HepG2 (cell line): ENCODE results near the gene SMIM10L1. TPM values are rescaled to one million over a fixed set of nuclear protein-coding genes. Genes with fewer than 3 reads are reported as not detected.
A peak's percentile ranks its signal among the peaks of the same experiment; 100 is the strongest.

Experiments used
- EED ChIP-seq: sonication (generic); formaldehyde crosslinking; IDR thresholded peaks from 2 replicates; pipeline ENCODE4 v1.5.0; 2020; ENCODE audit warnings: mild to moderate bottlenecking, missing genetic modification reagents
- HNF1B ChIP-seq: sonication (generic); formaldehyde crosslinking; IDR thresholded peaks from 2 replicates; pipeline ENCODE4 v1.5.1; 2020; ENCODE audit warnings: mild to moderate bottlenecking, moderate library complexity, missing genetic modification reagents
- KLF16 ChIP-seq, 2 experiments: sonication (generic) in 1 of 2; formaldehyde crosslinking in 1 of 2; IDR thresholded peaks; 2 replicates each; pipeline versions ENCODE4 v1.6.1 to v1.8.0; 2016 to 2023; ENCODE audit warnings: missing genetic modification reagents in 2 of 2, missing compliant biosample characterization in 1 of 2
- MAX ChIP-seq: IDR thresholded peaks from 2 replicates; pipeline ENCODE4 v1.6.1; 2012; ENCODE audit warnings: inconsistent platforms
- RBFOX2 ChIP-seq: fragments of 200-400 bp; formaldehyde crosslinking; IDR thresholded peaks from 2 replicates; pipeline ENCODE4 v1.6.1; 2017; ENCODE audit warnings: low read depth, mild to moderate bottlenecking, low read length
- SMC3 ChIP-seq: IDR thresholded peaks from 2 replicates; pipeline ENCODE4 v1.6.1; 2011; ENCODE audit warnings: low read length, improper control_type of control experiment
- SP2 ChIP-seq: sonication (generic); formaldehyde crosslinking; IDR thresholded peaks from 2 replicates; pipeline ENCODE4 v1.5.1; 2020; ENCODE audit warnings: mild to moderate bottlenecking, missing genetic modification reagents
- SSRP1 ChIP-seq: IDR thresholded peaks from 2 replicates; pipeline ENCODE4 v1.6.1; 2016; ENCODE audit warnings: control low read depth
- U2AF2 ChIP-seq: fragments of 200-400 bp; formaldehyde crosslinking; IDR thresholded peaks from 2 replicates; pipeline ENCODE4 v1.6.1; 2017; ENCODE audit warnings: low read depth, mild to moderate bottlenecking, low read length
- ZBTB1 ChIP-seq: sonication (generic); formaldehyde crosslinking; IDR thresholded peaks from 2 replicates; pipeline ENCODE4 v1.4.0; 2020; ENCODE audit warnings: missing genetic modification reagents, borderline replicate concordance
- ZNF296 ChIP-seq: sonication (generic); formaldehyde crosslinking; conservative IDR thresholded peaks from 2 replicates; pipeline ENCODE4 v1.5.0; 2020; ENCODE audit warnings: mild to moderate bottlenecking, missing genetic modification reagents
- ZNF33A ChIP-seq: sonication (generic); formaldehyde crosslinking; IDR thresholded peaks from 2 replicates; pipeline ENCODE4 v1.5.1; 2020; ENCODE audit warnings: missing genetic modification reagents, mild to moderate bottlenecking, moderate library complexity, borderline replicate concordance
- ZNF547 ChIP-seq: sonication (generic); formaldehyde crosslinking; IDR thresholded peaks from 2 replicates; pipeline ENCODE4 v1.5.1; 2020; ENCODE audit warnings: mild to moderate bottlenecking, missing genetic modification reagents
- ZNF766 ChIP-seq: sonication (generic); formaldehyde crosslinking; IDR thresholded peaks from 2 replicates; pipeline ENCODE4 v1.5.0; 2020; ENCODE audit warnings: missing genetic modification reagents, borderline replicate concordance
- ZNF891 ChIP-seq: sonication (generic); formaldehyde crosslinking; IDR thresholded peaks from 2 replicates; pipeline ENCODE4 v1.5.0; 2020; ENCODE audit warnings: mild to moderate bottlenecking, missing genetic modification reagents
- polyA plus RNA-seq, 8 experiments: library from polyadenylated mRNA; depleted of rRNA in 3 of 8; stranded (reverse) in 7 of 8; unstranded in 1 of 8; fragments of >200 nt; fragmentation: Illumina TruSeq in 4 of 8; extraction: Trizol in 4 of 8; gene quantifications; 2 replicates each; pipeline versions ENCODE4 v1.2.1 to v1.2.3, GENCODE V29; 2011 to 2016; ENCODE audit warnings: low read depth in 4 of 8, missing spikeins in 1 of 8, mixed read lengths in 1 of 8; ENCODE audit not compliant: insufficient read depth in 1 of 8
- total RNA-seq, 5 experiments: library from RNA; depleted of rRNA; stranded (reverse); fragments of >200 nt; fragmentation: Illumina TruSeq; extraction: Trizol; gene quantifications; 2 replicates each; pipeline ENCODE4 v1.2.3, GENCODE V29; 2016; ENCODE audit warnings: low read depth in 1 of 5
- TF ChIP-seq, protein P1 (sequence below): sonication (generic); formaldehyde crosslinking; IDR thresholded peaks from 2 replicates; pipeline ENCODE4 v1.5.1; 2020; ENCODE audit warnings: mild to moderate bottlenecking, missing genetic modification reagents, moderate library complexity
- TF ChIP-seq, protein P2 (sequence below): sonication (generic); formaldehyde crosslinking; IDR thresholded peaks from 2 replicates; pipeline ENCODE4 v1.5.1; 2020; ENCODE audit warnings: missing genetic modification reagents, mild to moderate bottlenecking, borderline replicate concordance
- TF ChIP-seq, protein P3 (sequence below): sonication (generic); formaldehyde crosslinking; IDR thresholded peaks from 2 replicates; pipeline ENCODE4 v1.5.0; 2020; ENCODE audit warnings: missing genetic modification reagents
- TF ChIP-seq, protein P4 (sequence below): sonication (generic); formaldehyde crosslinking; IDR thresholded peaks from 2 replicates; pipeline ENCODE4 v1.4.0; 2020; ENCODE audit warnings: missing genetic modification reagents

Gene SMIM10L1
- total and polyA plus RNA-seq, 2 of the 13 experiments (the other 11 are each of a cell fraction or from before 2014, with no cell fraction given): 3.7 to 11.8 TPM

DNA sequence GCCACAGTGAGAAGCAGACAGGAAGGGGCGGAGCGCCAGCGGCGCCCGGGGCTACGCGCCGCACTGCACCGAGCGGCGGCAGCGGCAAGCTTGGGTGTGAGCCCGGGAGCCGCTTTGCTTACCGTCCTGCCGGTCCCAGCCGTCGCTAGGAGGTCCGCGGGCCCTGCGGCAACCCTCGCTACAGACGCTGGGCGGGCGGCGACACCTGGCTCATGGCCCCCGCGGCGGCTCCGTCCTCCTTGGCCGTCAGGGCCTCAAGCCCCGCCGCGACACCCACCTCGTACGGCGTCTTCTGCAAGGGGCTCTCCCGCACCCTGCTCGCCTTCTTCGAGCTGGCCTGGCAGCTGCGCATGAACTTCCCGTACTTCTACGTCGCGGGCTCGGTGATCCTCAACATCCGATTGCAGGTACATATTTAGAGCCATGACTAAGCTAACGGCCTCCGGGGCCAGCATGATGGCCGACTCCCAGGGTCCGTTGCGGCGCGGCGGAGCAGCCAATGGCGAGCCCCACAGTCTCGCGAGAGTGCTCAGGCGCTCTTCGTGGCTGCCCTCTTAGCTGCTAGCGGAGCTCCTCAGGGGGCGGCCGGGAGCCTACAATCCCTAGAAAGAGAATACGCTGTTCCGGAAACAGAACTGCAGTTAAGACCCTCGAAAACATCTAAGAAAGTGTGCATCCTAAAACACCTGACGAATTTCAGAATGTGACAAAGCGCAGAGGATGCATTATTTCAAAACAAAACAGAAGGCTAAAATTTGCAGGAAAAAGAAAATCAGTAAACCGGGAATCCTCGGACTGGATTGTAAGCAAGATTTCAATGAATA lies at the start of gene SMIM10L1 (continued):
- TF ChIP-seq, protein P1, sequence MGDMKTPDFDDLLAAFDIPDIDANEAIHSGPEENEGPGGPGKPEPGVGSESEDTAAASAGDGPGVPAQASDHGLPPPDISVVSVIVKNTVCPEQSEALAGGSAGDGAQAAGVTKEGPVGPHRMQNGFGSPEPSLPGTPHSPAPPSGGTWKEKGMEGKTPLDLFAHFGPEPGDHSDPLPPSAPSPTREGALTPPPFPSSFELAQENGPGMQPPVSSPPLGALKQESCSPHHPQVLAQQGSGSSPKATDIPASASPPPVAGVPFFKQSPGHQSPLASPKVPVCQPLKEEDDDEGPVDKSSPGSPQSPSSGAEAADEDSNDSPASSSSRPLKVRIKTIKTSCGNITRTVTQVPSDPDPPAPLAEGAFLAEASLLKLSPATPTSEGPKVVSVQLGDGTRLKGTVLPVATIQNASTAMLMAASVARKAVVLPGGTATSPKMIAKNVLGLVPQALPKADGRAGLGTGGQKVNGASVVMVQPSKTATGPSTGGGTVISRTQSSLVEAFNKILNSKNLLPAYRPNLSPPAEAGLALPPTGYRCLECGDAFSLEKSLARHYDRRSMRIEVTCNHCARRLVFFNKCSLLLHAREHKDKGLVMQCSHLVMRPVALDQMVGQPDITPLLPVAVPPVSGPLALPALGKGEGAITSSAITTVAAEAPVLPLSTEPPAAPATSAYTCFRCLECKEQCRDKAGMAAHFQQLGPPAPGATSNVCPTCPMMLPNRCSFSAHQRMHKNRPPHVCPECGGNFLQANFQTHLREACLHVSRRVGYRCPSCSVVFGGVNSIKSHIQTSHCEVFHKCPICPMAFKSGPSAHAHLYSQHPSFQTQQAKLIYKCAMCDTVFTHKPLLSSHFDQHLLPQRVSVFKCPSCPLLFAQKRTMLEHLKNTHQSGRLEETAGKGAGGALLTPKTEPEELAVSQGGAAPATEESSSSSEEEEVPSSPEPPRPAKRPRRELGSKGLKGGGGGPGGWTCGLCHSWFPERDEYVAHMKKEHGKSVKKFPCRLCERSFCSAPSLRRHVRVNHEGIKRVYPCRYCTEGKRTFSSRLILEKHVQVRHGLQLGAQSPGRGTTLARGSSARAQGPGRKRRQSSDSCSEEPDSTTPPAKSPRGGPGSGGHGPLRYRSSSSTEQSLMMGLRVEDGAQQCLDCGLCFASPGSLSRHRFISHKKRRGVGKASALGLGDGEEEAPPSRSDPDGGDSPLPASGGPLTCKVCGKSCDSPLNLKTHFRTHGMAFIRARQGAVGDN (CRISPR knock-in tag): peak; percentile 93
- TF ChIP-seq, protein P2, sequence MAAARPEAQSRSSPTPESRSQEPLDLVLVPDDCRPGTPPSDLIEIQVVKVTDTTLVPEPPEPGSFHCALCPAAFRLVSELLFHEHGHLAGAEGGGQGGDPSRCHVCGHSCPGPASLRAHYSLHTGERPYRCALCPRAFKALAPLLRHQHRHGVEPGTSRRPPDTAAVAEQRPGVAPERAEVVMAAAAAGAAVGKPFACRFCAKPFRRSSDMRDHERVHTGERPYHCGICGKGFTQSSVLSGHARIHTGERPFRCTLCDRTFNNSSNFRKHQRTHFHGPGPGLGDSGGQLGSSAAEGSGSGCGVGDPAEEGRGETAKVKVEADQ: peak; percentile 56; the same call in 1 of the 2 replicates
- TF ChIP-seq ZNF296 (CRISPR knock-in tag) (0 out of 2 replicates have a peak, but pooled peaks have one; percentile 45), ZNF891 (peak; percentile 90), SMC3 (no peak), U2AF2 (no peak), RBFOX2 (peak; percentile 96), ZBTB1 (CRISPR knock-in tag) (no peak), ZNF766 (CRISPR knock-in tag) (peak; percentile 74; the same call in 1 of the 2 replicates), SP2 (CRISPR knock-in tag) (peak; percentile 21; the same call in 1 of the 2 replicates), HNF1B (peak; percentile 73; the same call in 1 of the 2 replicates), ZNF33A (CRISPR knock-in tag) (no peak), EED (CRISPR knock-in tag) (peak; percentile 76), SSRP1 (CRISPR knock-in tag) (no peak), MAX (peak; percentile 74), ZNF547 (CRISPR knock-in tag) (peak; percentile 75), KLF16 (CRISPR knock-in tag; IDR thresholded peaks at IDR 0.05) (peak in 1 of 2 experiments; percentile 68; a peak in 1 of 4 replicates)
- TF ChIP-seq, protein P3, sequence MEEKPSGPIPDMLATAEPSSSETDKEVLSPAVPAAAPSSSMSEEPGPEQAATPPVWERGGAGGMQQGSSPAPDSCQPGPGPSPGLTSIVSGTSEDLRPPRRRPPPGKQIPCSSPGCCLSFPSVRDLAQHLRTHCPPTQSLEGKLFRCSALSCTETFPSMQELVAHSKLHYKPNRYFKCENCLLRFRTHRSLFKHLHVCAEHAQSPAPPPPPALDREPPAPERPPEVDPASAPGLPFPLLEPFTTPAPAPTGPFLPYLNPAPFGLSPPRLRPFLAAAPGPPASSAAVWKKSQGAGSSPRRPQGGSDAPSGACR: peak; percentile 74; the same call in 1 of the 2 replicates
- TF ChIP-seq, protein P4, sequence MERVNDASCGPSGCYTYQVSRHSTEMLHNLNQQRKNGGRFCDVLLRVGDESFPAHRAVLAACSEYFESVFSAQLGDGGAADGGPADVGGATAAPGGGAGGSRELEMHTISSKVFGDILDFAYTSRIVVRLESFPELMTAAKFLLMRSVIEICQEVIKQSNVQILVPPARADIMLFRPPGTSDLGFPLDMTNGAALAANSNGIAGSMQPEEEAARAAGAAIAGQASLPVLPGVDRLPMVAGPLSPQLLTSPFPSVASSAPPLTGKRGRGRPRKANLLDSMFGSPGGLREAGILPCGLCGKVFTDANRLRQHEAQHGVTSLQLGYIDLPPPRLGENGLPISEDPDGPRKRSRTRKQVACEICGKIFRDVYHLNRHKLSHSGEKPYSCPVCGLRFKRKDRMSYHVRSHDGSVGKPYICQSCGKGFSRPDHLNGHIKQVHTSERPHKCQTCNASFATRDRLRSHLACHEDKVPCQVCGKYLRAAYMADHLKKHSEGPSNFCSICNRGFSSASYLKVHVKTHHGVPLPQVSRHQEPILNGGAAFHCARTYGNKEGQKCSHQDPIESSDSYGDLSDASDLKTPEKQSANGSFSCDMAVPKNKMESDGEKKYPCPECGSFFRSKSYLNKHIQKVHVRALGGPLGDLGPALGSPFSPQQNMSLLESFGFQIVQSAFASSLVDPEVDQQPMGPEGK (CRISPR knock-in tag): peak; percentile 35; the same call in 1 of the 2 replicates
